Caco-2 (cell line): ENCODE results near the gene LYRM1. TPM values are rescaled to one million over a fixed set of nuclear protein-coding genes. Genes with fewer than 3 reads are reported as not detected.
A peak's percentile ranks its signal among the peaks of the same experiment; 100 is the strongest.

Experiments
- BruUV-seq: library from RNA; stranded (reverse); fragments of 400-500 nt; replicated peaks from 2 replicates; lab custom pipeline; 2021; lab: Mats Ljungman, UMichigan
- CTCF ChIA-PET: fragments of 300-600 bp; sonication (Branson Sonifier 250); formaldehyde crosslinking; loops from one replicate; lab custom pipeline; 2022; ENCODE audit warnings: antibody characterized with exemption; lab: Charles Lee
- POLR2A ChIA-PET: fragments of 300-600 bp; sonication (Branson Sonifier 250); formaldehyde crosslinking; loops from one replicate; lab custom pipeline; 2022; ENCODE audit warnings: antibody characterized with exemption; lab: Charles Lee
- DNase-seq, 2 experiments: peaks; one replicate each; pipeline versions ENCODE4 v3.0.0 to v3.0.0-alpha.2; 2020 to 2022
- H3K27me3 ChIP-seq: replicated peaks from 2 replicates; pipeline ENCODE4 v1.6.0; 2011; ENCODE audit warnings: low read length; ENCODE audit not compliant: control insufficient read depth, insufficient read depth
- H3K36me3 ChIP-seq: 2 replicates; pipeline ENCODE4 v1.5.1; 2011; ENCODE audit warnings: low read length; ENCODE audit not compliant: control insufficient read depth, insufficient read depth
- H3K4me1 ChIP-seq: fragments of 250-450 bp; sonication (Bioruptor Pico); 2 replicates; pipeline ENCODE4 v1.5.1; 2020; ENCODE audit warnings: mild to moderate bottlenecking
- H3K4me3 ChIP-seq: 2 replicates; pipeline ENCODE4 v1.5.1; 2011; ENCODE audit warnings: low read depth, mild to moderate bottlenecking, control low read depth, low read length
- H3K9me3 ChIP-seq: fragments of 250-450 bp; sonication (Bioruptor Pico); 2 replicates; pipeline ENCODE4 v1.5.1; 2020; ENCODE audit warnings: mild to moderate bottlenecking, moderate library complexity
- H3K27ac Mint-ChIP-seq: one replicate; pipeline ENCODE4 v1.8.0; 2022; ENCODE audit warnings: mixed read lengths; ENCODE audit not compliant: unreplicated experiment
- H3K27me3 Mint-ChIP-seq: one replicate; pipeline ENCODE4 v1.8.0; 2022; ENCODE audit warnings: mixed read lengths; ENCODE audit not compliant: insufficient read depth, unreplicated experiment
- H3K36me3 Mint-ChIP-seq: one replicate; pipeline ENCODE4 v1.8.0; 2022; ENCODE audit warnings: mild to moderate bottlenecking, mixed read lengths; ENCODE audit not compliant: insufficient read depth, unreplicated experiment
- H3K4me1 Mint-ChIP-seq: one replicate; pipeline ENCODE4 v1.8.0; 2022; ENCODE audit warnings: low read depth, mixed read lengths; ENCODE audit not compliant: unreplicated experiment
- H3K4me3 Mint-ChIP-seq: one replicate; pipeline ENCODE4 v1.8.0; 2022; ENCODE audit warnings: mild to moderate bottlenecking, moderate library complexity, mixed read lengths; ENCODE audit not compliant: unreplicated experiment
- H3K9me3 Mint-ChIP-seq: one replicate; pipeline ENCODE4 v1.8.0; 2022; ENCODE audit warnings: mixed read lengths; ENCODE audit not compliant: unreplicated experiment
- CTCF ChIP-seq, 2 experiments: fragments of 200-600 bp in 1 of 2; IDR thresholded peaks; 1 replicate in 1 of 2; 2 replicates in 1 of 2; pipeline versions ENCODE4 v1.5.1 to v1.8.0; 2011 to 2022; ENCODE audit warnings: antibody characterized with exemption in 1 of 2, control low read depth in 1 of 2, inconsistent platforms in 1 of 2, low read depth in 1 of 2, low read length in 1 of 2, mild to moderate bottlenecking in 1 of 2, moderate library complexity in 1 of 2; ENCODE audit not compliant: insufficient read depth in 1 of 2, severe bottlenecking in 1 of 2, unreplicated experiment in 1 of 2
- intact Hi-C: fragments of 100-400 bp; cut with micrococcal nuclease; formaldehyde crosslinking; loops from one replicate; pipeline ENCODE4 v1.10.0; 2022; ENCODE audit not compliant: unreplicated experiment
- total RNA-seq: library from RNA; stranded (reverse); gene quantifications from 2 replicates; pipeline ENCODE4 v1.2.3, GENCODE V29; 2022

Gene LYRM1
- total RNA-seq, 1 experiment from 2014 or later = 46.1 TPM

- no peak for DNase-seq
- peaks cover 7% of the 10 kb centered on the region for H3K4me1 Mint-ChIP-seq
- no peaks in the 10 kb centered on the region for H3K36me3 ChIP-seq
- ChIA-PET POLR2A (no interaction called here), CTCF (interaction anchor here (1.4 kb wide), 1 partner anchor 8 kb away, joined by 6 read pairs; no protein-coding TSS in a partner anchor)
- H3K4me3 ChIP-seq = no peak overlapping the region
- no peaks in the 10 kb centered on the region for H3K9me3 ChIP-seq
- intact Hi-C loops = no loop called here
- no peak for TF ChIP-seq CTCF (IDR thresholded peaks at IDR 0.05; ENCODE audit: insufficient read depth in 1 of 2, low read depth in 1 of 2, low read length in 1 of 2, severe bottlenecking in 1 of 2, unreplicated experiment in 1 of 2)
- no peaks in the 10 kb centered on the region for H3K9me3 Mint-ChIP-seq
- no TSS peak for BruUV-seq
- peaks cover 8% of the 10 kb centered on the region for H3K36me3 Mint-ChIP-seq
- no peak overlapping the region for H3K27ac Mint-ChIP-seq
- H3K27me3 ChIP-seq = no peaks in the 10 kb centered on the region
- no peak overlapping the region for H3K4me3 Mint-ChIP-seq
- no peaks in the 10 kb centered on the region for H3K27me3 Mint-ChIP-seq
- peaks cover 27% of the 10 kb centered on the region for H3K4me1 ChIP-seq
These were observed 25.3 kb upstream of the LYRM1 start for GRCh38 chr16:20875355-20875650.

GRCh38 chr16:20878682-20879147, 21.9 kb upstream of the LYRM1 start:
- H3K4me3 ChIP-seq = no peak overlapping the region
- Mint-ChIP-seq H3K4me3 (no peak overlapping the region), H3K27ac (no peak overlapping the region), H3K4me1 (peaks cover 7% of the 10 kb centered on the region), H3K36me3 (peaks cover 14% of the 10 kb centered on the region), H3K9me3 (no peaks in the 10 kb centered on the region), H3K27me3 (no peaks in the 10 kb centered on the region)
- no peaks in the 10 kb centered on the region for H3K9me3 ChIP-seq
- DNase-seq = peak in 1 of 2 experiments; percentile 47
- TF ChIP-seq CTCF (IDR thresholded peaks at IDR 0.05; ENCODE audit: insufficient read depth in 1 of 2, low read depth in 1 of 2, low read length in 1 of 2, severe bottlenecking in 1 of 2, unreplicated experiment in 1 of 2) = no peak
- intact Hi-C loops = no loop called here
- BruUV-seq = no TSS peak
- CTCF ChIA-PET = no interaction called here
- H3K4me1 ChIP-seq = peaks cover 37% of the 10 kb centered on the region
- no peaks in the 10 kb centered on the region for H3K36me3 ChIP-seq
- POLR2A ChIA-PET = no interaction called here
- H3K27me3 ChIP-seq = no peaks in the 10 kb centered on the region

GRCh38 chr16:20879175-20880040, 21.2 kb upstream of the LYRM1 start:
- Mint-ChIP-seq H3K4me1 (peaks cover 13% of the 10 kb centered on the region), H3K27ac (no peak overlapping the region), H3K36me3 (peaks cover 17% of the 10 kb centered on the region), H3K4me3 (no peak overlapping the region), H3K27me3 (no peaks in the 10 kb centered on the region), H3K9me3 (no peaks in the 10 kb centered on the region)
- TF ChIP-seq CTCF (IDR thresholded peaks at IDR 0.05; ENCODE audit: insufficient read depth in 1 of 2, low read depth in 1 of 2, low read length in 1 of 2, severe bottlenecking in 1 of 2, unreplicated experiment in 1 of 2) = no peak
- H3K9me3 ChIP-seq = no peaks in the 10 kb centered on the region
- H3K4me1 ChIP-seq = peaks cover 42% of the 10 kb centered on the region
- DNase-seq = no peak
- ChIA-PET CTCF (no interaction called here), POLR2A (no interaction called here)
- no TSS peak for BruUV-seq
- no peak overlapping the region for H3K4me3 ChIP-seq
- H3K27me3 ChIP-seq = no peaks in the 10 kb centered on the region
- no peaks in the 10 kb centered on the region for H3K36me3 ChIP-seq
- intact Hi-C loops = no loop called here
